ENCODE measurements around the gene GASK1A. TPM values are rescaled to one million over a fixed set of nuclear protein-coding genes. Genes with fewer than 3 reads are reported as not detected.

The GASK1A gene
- total RNA-seq, 1 experiment from 2014 or later = not detected

- Histone ChIP-seq H3K79me2 (ENCODE audit: low read depth) (0 out of 2 replicates have a peak, but pooled peaks cover 7% of the 10 kb centered on the region), H3K36me3 (ENCODE audit: low read depth) (no peaks in the 10 kb centered on the region), H3K9me3 (ENCODE audit: insufficient read depth, low read depth) (no peaks in the 10 kb centered on the region), H3K4me1 (replicated peaks; ENCODE audit: insufficient read depth) (no peaks in the 10 kb centered on the region), H3K27me3 (ENCODE audit: insufficient read depth, low read depth) (no peaks in the 10 kb centered on the region), H3K9me2 (ENCODE audit: insufficient read depth) (no peaks in the 10 kb centered on the region), H3K4me2 (no peak overlapping the region), H3K4me3 (no peak overlapping the region), H4K20me1 (ENCODE audit: insufficient read depth) (no peaks in the 10 kb centered on the region), H2AFZ (no peak overlapping the region), H3F3A (ENCODE audit: insufficient read depth, low read depth) (no peaks in the 10 kb centered on the region), H3K27ac (no peak overlapping the region)
- TF ChIP-seq EZH2 (IDR thresholded peaks at IDR 0.05; ENCODE audit: low read depth) = no peak
- no peak for TF ChIP-seq CTCF (conservative IDR thresholded peaks at IDR 0.05)
- ChIA-PET CTCF (no interaction called here), POLR2A (ENCODE audit: unreplicated experiment) (no interaction called here)
- intact Hi-C loops (cut with micrococcal nuclease; ENCODE audit: unreplicated experiment) = no loop called here
- no TSS peak for BruUV-seq (replicated peaks)
- no peak for DNase-seq
Observed at GRCh38 chr3:43098761-43099160, 119.7 kb downstream of the GASK1A start.

GRCh38 chr3:43102773-43103480 is 123.8 kb downstream of the GASK1A start:
- intact Hi-C loops (cut with micrococcal nuclease; ENCODE audit: unreplicated experiment) = no loop called here
- Histone ChIP-seq H3K9me3 (ENCODE audit: insufficient read depth, low read depth) (no peaks in the 10 kb centered on the region), H3K36me3 (ENCODE audit: low read depth) (no peaks in the 10 kb centered on the region), H3K27me3 (ENCODE audit: insufficient read depth, low read depth) (no peaks in the 10 kb centered on the region), H3K4me2 (no peak overlapping the region), H3F3A (ENCODE audit: insufficient read depth, low read depth) (no peaks in the 10 kb centered on the region), H3K9me2 (ENCODE audit: insufficient read depth) (no peaks in the 10 kb centered on the region), H3K4me3 (no peak overlapping the region), H3K27ac (no peak overlapping the region), H2AFZ (no peak overlapping the region), H4K20me1 (ENCODE audit: insufficient read depth) (no peaks in the 10 kb centered on the region), H3K79me2 (ENCODE audit: low read depth) (peaks cover 17% of the 10 kb centered on the region), H3K4me1 (replicated peaks; ENCODE audit: insufficient read depth) (peaks cover 12% of the 10 kb centered on the region; the same call in 1 of the 2 replicates)
- POLR2A ChIA-PET (ENCODE audit: unreplicated experiment) = no interaction called here
- TF ChIP-seq EZH2 (IDR thresholded peaks at IDR 0.05; ENCODE audit: low read depth) = no peak
- TF ChIP-seq CTCF (conservative IDR thresholded peaks at IDR 0.05) = no peak
- no TSS peak for BruUV-seq (replicated peaks)
- no peak for DNase-seq
- CTCF ChIA-PET = no interaction called here

DNA sequence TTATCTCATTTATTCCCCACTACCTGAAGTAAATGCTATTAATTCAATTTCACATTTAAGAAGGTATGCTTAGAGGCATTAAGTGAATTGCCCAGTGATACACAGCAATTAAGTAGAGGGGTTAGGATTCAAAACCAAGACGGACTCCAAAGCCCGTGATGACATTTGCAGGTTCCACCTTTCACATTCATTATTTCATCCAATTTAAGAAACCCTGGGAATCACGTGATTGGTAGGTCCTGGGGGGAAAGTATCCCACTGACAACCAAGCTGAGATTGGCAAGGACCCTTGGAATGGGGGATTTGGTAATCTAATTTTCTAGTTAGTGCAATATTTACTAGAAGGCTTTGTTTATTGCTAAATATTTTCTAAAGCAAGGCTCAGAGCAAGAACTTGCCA is 124.9 kb downstream of the GASK1A start:
- BruUV-seq (replicated peaks) = no TSS peak

More for the DNA sequence above, 124.9 kb downstream of the GASK1A start:
- DNase-seq = no peak
- peaks cover 17% of the 10 kb centered on the region for H3K79me2 ChIP-seq (ENCODE audit: low read depth)
- H3K4me1 ChIP-seq (replicated peaks; ENCODE audit: insufficient read depth) = peaks cover 12% of the 10 kb centered on the region; the same call in 1 of the 2 replicates
- no peaks in the 10 kb centered on the region for H3F3A ChIP-seq (ENCODE audit: insufficient read depth, low read depth)
- H3K36me3 ChIP-seq (ENCODE audit: low read depth) = no peaks in the 10 kb centered on the region
- POLR2A ChIA-PET (ENCODE audit: unreplicated experiment) = no interaction called here
- H3K9me2 ChIP-seq (ENCODE audit: insufficient read depth) = no peaks in the 10 kb centered on the region
- intact Hi-C loops (cut with micrococcal nuclease; ENCODE audit: unreplicated experiment) = no loop called here
- H3K27ac ChIP-seq = no peak overlapping the region
- H4K20me1 ChIP-seq (ENCODE audit: insufficient read depth) = no peaks in the 10 kb centered on the region
- 0 out of 2 replicates have a peak overlapping the region, but pooled peaks have one; percentile 79 for H3K4me2 ChIP-seq
- no peaks in the 10 kb centered on the region for H3K27me3 ChIP-seq (ENCODE audit: insufficient read depth, low read depth)
- H3K4me3 ChIP-seq = no peak overlapping the region
- no peak overlapping the region for H2AFZ ChIP-seq
- CTCF ChIA-PET = no interaction called here
- no peak for TF ChIP-seq EZH2 (IDR thresholded peaks at IDR 0.05; ENCODE audit: low read depth)
- no peak for TF ChIP-seq CTCF (conservative IDR thresholded peaks at IDR 0.05)
- no peaks in the 10 kb centered on the region for H3K9me3 ChIP-seq (ENCODE audit: insufficient read depth, low read depth)

Data from PC-9 (cell line).